K562 (cell line): ENCODE data around the gene ACTRT3. TPM values are rescaled to one million over a fixed set of nuclear protein-coding genes. Genes with fewer than 3 reads are reported as not detected.

Experiments used
- CBFA2T2 ChIP-seq: fragments of 450-650 bp; conservative IDR thresholded peaks from 2 replicates; pipeline ENCODE4 v1.6.1; 2017; ENCODE audit warnings: mild to moderate bottlenecking
- DNMT1 ChIP-seq: fragments of 450-650 bp; IDR thresholded peaks from 2 replicates; pipeline ENCODE4 v1.6.1; 2016; ENCODE audit warnings: antibody characterized with exemption, mild to moderate bottlenecking
- ELF4 ChIP-seq: fragments of 450-650 bp; formaldehyde crosslinking; IDR thresholded peaks from 2 replicates; pipeline ENCODE4 v1.4.0; 2022; ENCODE audit warnings: missing genetic modification characterization
- NUFIP1 ChIP-seq: fragments of 450-650 bp; IDR thresholded peaks from 2 replicates; pipeline ENCODE4 v1.6.1; 2018; ENCODE audit not compliant: partially characterized antibody
- TSHZ1 ChIP-seq: fragments of 250-450 bp; sonication (Bioruptor Pico); IDR thresholded peaks from 2 replicates; pipeline ENCODE4 v1.4.0; 2020; ENCODE audit warnings: mild to moderate bottlenecking, moderate library complexity
- ZBTB11 ChIP-seq, 3 experiments: fragments of 200-800 bp in 1 of 3; fragments of 250-450 bp in 1 of 3; fragments of 450-650 bp in 1 of 3; sonication (Bioruptor Pico) in 1 of 3; sonication (Bioruptor generic) in 1 of 3; formaldehyde crosslinking in 1 of 3; IDR thresholded peaks; 2 replicates each; pipeline versions ENCODE4 v1.6.1 to v1.8.0; 2016 to 2022; ENCODE audit warnings: mild to moderate bottlenecking in 2 of 3, missing genetic modification characterization in 2 of 3, missing compliant biosample characterization in 1 of 3, moderate library complexity in 1 of 3
- ZBTB40 ChIP-seq, 2 experiments: fragments of 450-650 bp in 1 of 2; sonication (generic) in 1 of 2; formaldehyde crosslinking in 1 of 2; IDR thresholded peaks; 2 replicates each; pipeline versions ENCODE4 v1.7.1 to v1.9.0; 2016 to 2022; ENCODE audit warnings: inconsistent platforms in 1 of 2, mild to moderate bottlenecking in 1 of 2, missing genetic modification reagents in 1 of 2
- ZNF165 ChIP-seq: fragments of 250-450 bp; sonication (Bioruptor Pico); IDR thresholded peaks from 2 replicates; pipeline ENCODE4 v1.4.0; 2020; ENCODE audit warnings: borderline replicate concordance
- ZNF282 ChIP-seq: sonication (generic); formaldehyde crosslinking; IDR thresholded peaks from 2 replicates; pipeline ENCODE4 v1.8.1; 2023; ENCODE audit warnings: missing genetic modification reagents
- ZNF561 ChIP-seq: fragments of 450-650 bp; formaldehyde crosslinking; conservative IDR thresholded peaks from 2 replicates; pipeline ENCODE4 v1.4.0; 2020; ENCODE audit warnings: mild to moderate bottlenecking, moderate library complexity
- polyA plus RNA-seq, 8 experiments: library from polyadenylated mRNA; depleted of rRNA in 4 of 8; stranded (reverse) in 5 of 8; unstranded in 3 of 8; fragments of >200 nt; fragmentation: Nextera tagmentation in 2 of 8; fragmentation: Illumina TruSeq in 1 of 8; extraction: Ambion mirVana in 2 of 8; extraction: Trizol in 1 of 8; gene quantifications; 2 replicates each; pipeline versions ENCODE4 v1.2.1 to v1.2.3, GENCODE V29; 2011 to 2014; ENCODE audit warnings: inconsistent platforms in 1 of 8, missing spikeins in 1 of 8
- total RNA-seq, 7 experiments: library from RNA; depleted of rRNA in 6 of 7; stranded (reverse); fragments of >200 nt in 6 of 7; fragmentation: Illumina TruSeq in 2 of 7; extraction: Trizol in 2 of 7; gene quantifications; 2 replicates each; pipeline versions ENCODE4 v1.2.1 to v1.2.3, GENCODE V29; 2011 to 2021; ENCODE audit warnings: low replicate concordance in 1 of 7

The ACTRT3 gene
- total and polyA plus RNA-seq, 9 of the 15 experiments (the other 6 are each of a cell fraction or from before 2014, with no cell fraction given), result 0.06 to 0.11 (median 0.07) TPM; not detected in 5

- no peak for TF ChIP-seq TSHZ1 (CRISPR knock-in tag)
- TF ChIP-seq ZNF165 (CRISPR knock-in tag), result no peak
- TF ChIP-seq ELF4 (CRISPR knock-in tag), result peak; percentile 80; the same call in 1 of the 2 replicates
- TF ChIP-seq ZBTB40 (IDR thresholded peaks at IDR 0.05), result peak; percentile 92
- TF ChIP-seq ZBTB40 (CRISPR knock-in tag; IDR thresholded peaks at IDR 0.05), result no peak
- TF ChIP-seq CBFA2T2, result no peak
- no peak for TF ChIP-seq ZNF561 (CRISPR knock-in tag)
- TF ChIP-seq ZNF282 (CRISPR knock-in tag), result no peak
- no peak for TF ChIP-seq DNMT1
- peak in 1 of 3 experiments; percentile 91; a peak in 3 of 6 replicates for TF ChIP-seq ZBTB11 (CRISPR knock-in tag; IDR thresholded peaks at IDR 0.05)
- TF ChIP-seq NUFIP1, result no peak
Observed at GRCh38 chr3:169764882-169765612, 4.3 kb downstream of the ACTRT3 start, which contains the start of gene TERC (continued).
